ENCODE results near the gene F2R.

DNA sequence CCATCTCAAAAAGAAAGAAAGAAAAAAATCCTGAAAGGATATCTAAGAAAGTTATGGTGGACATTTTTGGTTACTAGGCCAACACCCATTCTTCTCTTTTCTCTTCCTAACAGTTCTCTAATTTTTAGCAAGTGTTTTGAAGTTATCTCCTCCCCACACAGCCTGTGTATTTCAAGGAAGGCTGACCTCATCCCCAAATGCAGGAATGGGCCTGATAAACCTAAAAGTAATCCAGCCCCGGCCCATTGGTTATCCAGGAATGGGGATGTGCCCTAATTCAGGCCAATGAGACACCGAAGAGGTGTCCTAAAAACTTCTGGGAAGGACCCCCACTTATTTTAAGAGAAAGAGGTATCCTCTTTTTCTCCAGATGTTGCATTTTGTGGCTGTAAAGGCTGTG is 46.6 kb downstream of the F2R start:
- no peak for TF ChIP-seq RBFOX2 (IDR thresholded peaks at IDR 0.05; ENCODE audit: low read depth, low read length)
- TF ChIP-seq PHB2 (IDR thresholded peaks at IDR 0.05; ENCODE audit: partially characterized antibody) = no peak
- no peak for TF ChIP-seq FOSL1 (CRISPR knock-in tag; IDR thresholded peaks at IDR 0.05; ENCODE audit: borderline replicate concordance)
- TF ChIP-seq RNF2 (conservative IDR thresholded peaks at IDR 0.05; ENCODE audit: low read depth) = no peak
- no peak for TF ChIP-seq POLR2AphosphoS5 (IDR thresholded peaks at IDR 0.05; ENCODE audit: low read depth, low read length)
- no peak for TF ChIP-seq POLR2A (IDR thresholded peaks at IDR 0.05; ENCODE audit: insufficient read depth in 1 of 2, low read depth in 2 of 2, low read length in 2 of 2)
- no peak for TF ChIP-seq TCF7L2 (IDR thresholded peaks at IDR 0.05; ENCODE audit: low read depth, low read length)
- TF ChIP-seq ELF3 (CRISPR knock-in tag; IDR thresholded peaks at IDR 0.05) = no peak
- TF ChIP-seq SMAD9 (CRISPR knock-in tag; IDR thresholded peaks at IDR 0.05) = no peak
- TF ChIP-seq ZZZ3 (CRISPR knock-in tag; IDR thresholded peaks at IDR 0.05; ENCODE audit: borderline replicate concordance) = no peak
- no peak for TF ChIP-seq ZNF678 (CRISPR knock-in tag; IDR thresholded peaks at IDR 0.05)
- no peak for TF ChIP-seq ZNF556 (CRISPR knock-in tag; IDR thresholded peaks at IDR 0.05; ENCODE audit: borderline replicate concordance)
